HS-27A (cell line): ENCODE measurements around the gene LRMDA.

Source experiments
- DNase-seq: peaks from one replicate; pipeline ENCODE4 v3.0.0-alpha.2; 2012; ENCODE audit warnings: low read depth, missing footprints

LRMDA gene

DNA sequence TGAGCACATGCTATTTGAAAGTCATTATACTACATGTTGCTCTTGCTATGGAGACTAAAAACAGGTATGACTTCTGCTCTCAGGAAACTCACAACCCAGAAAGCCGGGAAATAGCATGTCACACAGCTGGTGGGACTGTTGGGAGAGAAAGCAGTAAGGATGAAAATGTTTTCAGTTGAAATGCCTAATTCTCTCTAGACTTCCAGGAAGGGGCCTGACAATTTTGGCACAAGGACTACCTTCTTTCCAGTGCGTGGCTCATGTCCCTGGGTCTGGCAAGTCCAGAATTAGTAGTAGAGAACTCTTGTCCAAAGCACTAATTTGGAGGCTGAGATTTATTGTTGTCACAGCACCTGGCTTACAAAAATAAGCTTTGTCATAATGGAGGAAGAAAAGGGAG lies 567.6 kb downstream of the LRMDA start:
- no peak for DNase-seq

DNA sequence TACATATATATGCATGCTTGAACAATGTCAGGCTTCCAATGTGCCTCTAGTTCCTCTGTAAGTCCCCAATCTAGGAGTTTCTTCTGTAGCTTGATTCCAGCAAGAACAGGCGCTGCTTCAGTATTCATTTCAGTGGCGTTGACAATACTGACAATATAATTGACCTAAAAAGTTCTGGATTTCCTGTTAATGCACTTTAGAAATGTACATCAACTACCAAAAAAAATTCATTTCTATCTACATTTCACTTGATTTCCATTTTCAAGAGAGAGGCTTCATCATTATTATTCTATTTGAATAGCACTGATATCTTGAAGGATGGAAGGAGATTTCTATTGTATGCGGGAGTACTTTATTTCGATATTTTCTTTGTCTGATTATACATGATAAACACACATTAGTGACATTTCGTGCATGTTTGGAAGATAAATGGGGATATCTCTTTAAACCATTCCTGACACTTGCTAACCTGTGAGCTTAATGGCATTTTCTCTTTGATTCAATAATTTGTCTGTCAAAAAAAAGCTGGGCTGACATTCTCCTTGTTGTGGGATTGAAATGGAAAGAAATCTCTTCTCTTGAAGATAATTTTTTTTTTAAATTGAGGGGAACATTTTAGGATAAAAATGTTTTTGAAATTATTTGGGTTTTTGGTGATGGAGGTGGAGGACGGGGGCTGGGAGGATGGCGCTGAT lies 568.2 kb downstream of the LRMDA start:
- no peak for DNase-seq

DNA sequence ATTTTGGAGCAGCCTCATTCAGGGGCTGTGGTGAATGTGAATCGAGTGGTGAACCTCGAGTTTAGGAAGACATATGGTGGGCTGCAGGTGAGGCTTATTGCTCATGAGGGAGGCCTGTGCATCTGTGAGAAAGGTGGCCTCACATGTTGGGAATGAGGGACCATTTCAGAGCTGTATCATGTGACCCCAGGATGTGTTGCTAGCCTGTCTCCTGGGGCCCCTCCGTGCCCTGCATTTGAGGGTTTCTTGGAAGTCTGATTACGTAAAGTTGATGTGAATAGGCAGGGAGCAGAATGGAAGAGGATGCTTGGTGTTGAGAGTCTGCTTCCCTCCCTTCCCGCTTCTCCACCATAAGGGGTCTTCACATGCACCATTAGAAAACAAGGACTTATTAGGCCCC lies 569.1 kb downstream of the LRMDA start:
- no peak for DNase-seq

DNA sequence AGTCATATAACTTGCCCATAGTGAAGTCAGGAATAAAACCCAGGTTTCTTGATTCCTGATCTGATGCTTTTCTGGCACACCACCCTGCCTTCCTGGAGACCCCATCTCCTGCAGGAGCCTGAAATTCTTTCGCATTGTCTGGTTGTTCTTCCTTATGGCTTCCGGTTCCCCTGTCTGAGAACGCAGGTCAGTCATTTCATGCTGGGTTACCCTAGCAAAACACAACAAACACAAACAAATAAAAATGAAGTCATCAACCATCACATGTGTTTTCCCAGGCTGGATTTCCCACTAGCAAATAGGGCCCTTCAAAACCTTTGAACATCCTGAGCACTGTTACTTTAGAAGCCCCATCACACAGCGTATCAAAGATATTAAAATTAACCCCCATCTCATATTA lies 569.6 kb downstream of the LRMDA start:
- DNase-seq: no peak

DNA sequence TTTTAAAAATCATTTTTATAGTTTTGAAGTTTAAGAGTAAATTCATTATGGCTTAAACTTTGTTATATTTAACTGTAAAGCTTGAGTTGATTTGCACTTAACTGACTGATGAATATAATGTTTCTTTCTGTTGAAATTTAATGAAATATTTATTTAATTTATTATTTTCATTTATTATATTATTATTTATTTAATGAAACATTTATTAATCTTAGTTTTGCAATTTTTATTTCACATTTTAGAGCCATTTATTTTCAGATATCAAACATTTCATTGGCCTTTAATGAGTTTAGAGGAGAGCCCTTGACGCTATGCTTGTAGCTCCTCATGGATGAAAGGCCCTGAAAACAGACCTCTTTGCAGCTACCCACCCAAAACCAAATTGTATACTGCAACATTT lies 570.0 kb downstream of the LRMDA start:
- DNase-seq: no peak

DNA sequence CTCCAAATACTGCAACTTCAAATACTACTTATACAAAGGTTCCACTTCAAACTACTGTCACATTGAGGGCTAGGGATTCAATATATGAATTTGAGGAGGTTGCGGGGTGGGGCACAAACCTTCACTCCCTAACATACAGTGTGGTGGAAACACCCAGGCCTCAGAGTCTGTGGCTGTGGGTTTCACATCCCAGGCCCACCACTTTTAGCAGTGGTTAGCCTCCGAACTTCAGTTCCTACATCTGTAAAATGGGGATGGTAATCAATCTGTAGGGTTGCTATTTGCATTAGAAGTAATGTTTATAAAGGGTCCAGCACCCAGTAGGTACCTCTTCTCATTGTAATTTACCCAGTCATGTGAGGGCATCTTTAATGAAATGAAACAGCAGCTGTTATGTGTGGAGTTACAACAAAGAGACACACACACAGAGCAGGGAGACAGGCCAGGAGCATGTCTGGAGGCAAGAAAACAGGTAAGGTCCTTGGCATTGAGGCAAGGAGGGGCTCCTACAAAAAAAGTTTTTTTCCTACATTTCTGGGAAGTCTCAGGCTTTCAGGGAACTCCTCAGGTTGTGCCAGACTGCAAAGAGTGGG lies 570.9 kb downstream of the LRMDA start:
- no peak for DNase-seq

DNA sequence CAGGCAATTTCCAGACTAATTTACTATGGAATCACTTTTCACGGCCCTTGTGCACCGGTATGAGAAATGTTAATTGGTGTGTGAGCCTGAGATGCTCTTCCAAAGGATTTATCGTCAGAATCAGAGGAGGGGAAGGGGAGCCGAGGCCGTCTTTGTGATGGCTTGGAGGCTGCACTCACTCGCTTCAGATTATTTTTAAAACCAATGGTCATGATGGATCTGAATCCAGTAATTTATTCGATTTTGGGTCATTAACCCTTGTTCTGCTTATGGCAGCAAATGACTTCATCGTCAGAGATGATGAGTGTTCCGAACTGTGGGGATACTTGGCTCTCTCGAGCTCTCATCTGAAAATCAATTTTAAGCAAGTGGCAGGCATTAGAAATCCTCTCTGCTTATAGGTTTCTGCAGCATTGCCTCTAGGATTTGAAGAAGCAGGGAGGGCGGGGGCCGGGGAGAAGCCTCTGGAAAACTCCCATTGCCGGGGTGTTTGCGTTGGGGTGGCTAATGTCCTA lies 576.3 kb downstream of the LRMDA start:
- no peak for DNase-seq

DNA sequence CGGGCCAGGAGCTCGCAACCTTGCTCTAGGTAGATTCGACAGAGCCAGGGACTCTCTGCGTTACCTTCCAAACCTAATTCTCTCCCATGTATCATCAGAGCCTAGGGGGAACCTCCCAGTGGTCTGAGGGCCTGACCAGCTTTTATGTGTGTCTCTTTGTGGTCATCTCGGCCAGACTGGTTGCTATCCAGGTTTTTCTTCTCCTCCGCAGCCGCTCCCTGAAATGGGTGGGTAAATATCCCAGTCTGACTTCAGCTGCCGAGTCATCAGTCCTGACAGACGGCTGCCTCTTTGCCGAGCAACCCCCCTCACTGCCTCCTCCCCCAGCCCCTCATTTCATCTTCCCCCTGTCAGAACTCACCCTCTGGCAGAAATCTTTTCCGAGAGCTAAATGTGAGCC lies 578.1 kb downstream of the LRMDA start:
- no peak for DNase-seq

DNA sequence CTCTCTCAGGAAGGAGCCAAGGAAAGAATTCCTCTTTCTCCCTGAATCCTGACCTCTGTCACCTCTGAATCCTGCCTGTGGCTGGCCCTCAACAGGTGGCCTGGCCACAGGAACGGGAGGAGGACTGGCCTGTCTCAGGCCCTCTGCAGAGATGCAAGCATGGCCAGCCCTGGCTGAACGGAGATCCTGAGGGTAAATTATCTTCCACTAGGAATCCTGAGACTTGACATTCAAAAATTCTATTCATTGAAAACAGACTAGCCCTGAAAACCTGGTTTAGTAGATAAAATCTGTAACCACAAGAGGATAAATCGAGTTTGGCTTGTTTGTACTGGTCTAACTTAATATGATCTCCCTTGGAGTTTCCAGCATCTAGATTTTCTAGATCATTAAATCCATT lies 579.3 kb downstream of the LRMDA start:
- no peak for DNase-seq

DNA sequence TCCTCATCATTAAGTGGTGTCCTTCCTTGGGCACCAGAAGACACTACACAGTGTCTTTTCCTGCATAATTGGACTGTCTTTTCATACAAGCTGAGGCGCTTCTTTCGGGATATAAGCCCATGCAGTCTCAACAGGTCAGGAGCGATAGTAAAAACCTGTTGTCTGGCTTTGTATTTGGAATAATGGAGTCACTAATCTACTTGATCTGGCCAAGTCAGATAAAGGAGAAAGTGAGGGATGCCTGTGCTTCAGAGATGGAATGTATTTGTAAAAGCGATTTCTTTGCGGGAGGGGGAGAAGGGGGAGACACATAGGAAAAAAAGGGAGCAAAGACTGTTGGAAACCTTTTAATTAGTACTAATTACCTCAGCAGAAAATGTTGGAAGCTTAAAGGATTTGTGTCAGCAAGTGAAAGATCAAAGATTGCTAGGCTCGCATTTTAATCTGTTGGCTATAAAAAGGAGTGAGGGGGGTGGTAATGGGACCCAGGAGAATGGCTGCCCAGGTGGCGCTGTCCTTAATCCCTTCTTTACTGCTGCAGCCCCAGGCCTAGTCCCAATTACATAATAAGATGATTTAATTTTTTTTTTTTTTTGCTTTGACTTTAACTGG lies 581.4 kb downstream of the LRMDA start:
- DNase-seq: no peak

DNA sequence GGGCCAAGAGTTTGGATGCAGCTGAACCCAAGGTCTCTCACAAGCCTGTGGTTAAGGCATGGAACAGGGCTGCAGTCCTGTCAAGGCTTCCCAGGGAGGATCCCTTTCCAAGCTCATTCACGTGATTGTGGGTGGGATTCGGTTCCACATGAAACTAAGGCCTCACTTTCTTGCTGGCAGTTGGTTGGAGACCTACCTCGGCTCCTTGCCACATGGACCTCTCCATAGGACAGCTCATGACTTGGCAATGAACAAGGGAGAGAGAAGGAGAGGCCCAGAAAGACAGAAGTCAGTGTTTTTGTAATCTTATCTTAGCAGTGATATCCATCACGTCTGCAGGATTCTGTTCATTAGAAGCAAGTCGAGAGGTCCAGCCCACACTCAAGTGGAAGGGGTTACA lies 583.8 kb downstream of the LRMDA start:
- DNase-seq: no peak

DNA sequence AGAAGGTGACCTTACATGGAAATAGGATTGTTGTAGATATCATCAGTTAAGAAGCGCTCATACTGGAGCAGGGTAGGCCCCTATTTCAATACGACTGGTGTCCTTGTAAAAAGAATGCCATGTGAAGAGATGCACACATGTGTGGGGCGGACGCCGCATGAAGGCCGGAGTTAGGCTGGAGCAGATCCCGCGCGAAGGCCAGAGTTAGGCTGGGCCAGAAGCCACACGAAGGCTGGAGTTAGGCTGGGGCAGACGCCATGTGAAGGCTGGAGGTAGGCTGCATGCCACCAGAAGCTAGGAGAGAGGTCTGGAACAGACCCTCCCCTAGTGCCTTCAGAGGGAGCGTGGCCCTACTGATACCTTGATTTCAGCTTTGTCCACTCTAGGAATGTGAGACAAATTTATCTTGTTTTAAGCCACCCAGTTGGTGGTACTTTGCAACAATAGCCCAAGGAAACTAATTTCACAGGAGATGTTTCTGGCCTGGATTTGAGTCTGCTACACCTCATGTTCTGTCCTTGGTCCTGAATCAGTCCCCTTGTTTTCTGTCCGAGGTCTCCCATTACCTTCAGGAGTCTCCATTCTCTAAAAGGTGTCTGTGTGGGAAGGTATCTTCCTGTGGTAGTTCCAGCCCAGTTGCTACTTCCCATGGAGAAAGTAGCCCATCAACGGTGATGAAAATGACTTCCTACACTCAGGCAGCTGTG lies 585.8 kb downstream of the LRMDA start:
- no peak for DNase-seq

DNA sequence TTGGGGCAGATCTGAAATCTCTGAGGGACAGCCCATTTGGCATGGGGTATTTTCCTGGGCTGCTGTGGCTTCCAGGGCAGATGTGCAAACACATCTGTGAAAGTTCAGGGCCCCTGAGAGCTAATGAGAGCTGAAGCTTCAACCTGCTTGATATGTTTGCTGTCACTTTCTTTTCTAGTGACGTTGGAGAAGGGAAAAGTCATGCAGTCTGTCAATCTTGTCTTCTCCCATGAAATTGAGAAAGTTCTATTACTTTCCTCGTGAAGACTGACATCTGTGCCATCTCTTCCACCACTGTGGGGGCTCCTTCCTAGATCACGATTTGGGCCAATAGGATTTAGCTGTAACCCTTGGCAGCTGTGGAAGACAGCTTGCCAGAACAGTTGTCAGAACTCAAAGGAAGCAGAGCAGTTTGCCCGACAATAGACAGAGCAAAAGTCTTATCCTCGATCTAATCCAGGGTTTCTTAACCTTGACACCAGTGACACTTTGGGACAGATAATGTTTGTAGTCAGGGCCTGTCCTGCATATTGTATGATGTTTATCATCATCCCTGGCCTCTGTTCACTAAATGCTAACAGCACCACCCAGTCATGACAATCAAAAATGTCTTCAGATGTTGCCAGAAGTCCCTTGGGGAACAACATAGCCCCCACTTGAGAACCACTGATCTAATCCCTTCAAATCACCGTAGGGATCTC lies 586.5 kb downstream of the LRMDA start:
- no peak for DNase-seq

DNA sequence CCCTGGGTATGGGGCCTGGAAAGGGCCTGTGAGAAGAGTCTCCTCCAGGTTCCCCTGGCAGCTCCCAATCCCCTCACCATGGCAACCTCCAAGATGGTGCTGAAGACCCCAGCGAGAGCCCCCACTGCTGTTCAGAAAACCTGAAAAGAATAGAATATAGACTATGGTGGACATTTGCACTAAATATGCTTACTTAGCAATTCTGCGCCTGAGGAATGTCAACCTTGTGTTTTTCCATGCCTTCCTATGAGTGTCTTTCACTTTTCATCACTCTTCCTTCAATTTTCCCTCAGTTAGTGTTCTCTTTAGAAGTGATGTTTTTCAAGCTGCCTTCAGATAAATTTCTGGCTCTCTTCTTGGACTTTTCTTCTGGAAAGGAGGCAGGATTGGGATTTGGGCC lies 589.2 kb downstream of the LRMDA start:
- no peak for DNase-seq

DNA sequence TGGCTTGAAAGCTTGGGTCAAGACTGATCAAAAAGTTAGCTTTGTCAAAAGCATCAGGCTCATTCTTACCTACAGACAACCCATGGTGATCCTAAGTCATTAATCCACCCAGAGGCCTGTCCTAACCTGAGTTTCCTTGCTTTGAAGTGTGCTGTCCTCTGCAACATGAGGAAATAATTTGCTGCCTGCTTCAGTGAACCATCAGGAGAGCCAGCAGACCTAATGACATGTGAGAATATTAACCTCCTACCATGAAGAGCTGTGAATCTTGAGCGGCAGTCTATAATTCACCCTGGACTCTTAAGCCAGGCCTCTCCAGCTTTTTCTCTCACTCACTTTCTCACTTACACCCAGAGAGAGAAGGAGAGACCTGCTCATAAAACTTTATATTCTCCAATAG lies 590.0 kb downstream of the LRMDA start:
- no peak for DNase-seq

DNA sequence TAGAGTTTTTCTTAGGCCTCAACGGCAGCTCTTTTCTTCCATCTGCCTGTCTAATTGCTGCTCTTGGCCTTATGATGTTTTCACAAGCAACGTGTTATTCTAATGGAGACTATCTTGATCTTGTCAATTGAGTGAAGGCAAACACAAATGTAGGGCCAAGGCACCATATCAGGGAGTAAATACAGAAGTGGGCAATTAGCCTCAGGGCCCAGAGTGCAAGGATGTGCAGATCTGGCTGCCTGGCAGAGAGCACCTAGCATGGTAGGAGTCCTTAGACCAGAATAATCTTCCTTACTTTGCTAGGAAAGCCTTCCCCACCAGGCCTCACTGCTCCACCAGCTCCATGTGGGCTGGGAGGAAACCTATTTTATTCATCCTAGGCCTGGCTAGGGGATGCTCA lies 590.9 kb downstream of the LRMDA start:
- DNase-seq: no peak

DNA sequence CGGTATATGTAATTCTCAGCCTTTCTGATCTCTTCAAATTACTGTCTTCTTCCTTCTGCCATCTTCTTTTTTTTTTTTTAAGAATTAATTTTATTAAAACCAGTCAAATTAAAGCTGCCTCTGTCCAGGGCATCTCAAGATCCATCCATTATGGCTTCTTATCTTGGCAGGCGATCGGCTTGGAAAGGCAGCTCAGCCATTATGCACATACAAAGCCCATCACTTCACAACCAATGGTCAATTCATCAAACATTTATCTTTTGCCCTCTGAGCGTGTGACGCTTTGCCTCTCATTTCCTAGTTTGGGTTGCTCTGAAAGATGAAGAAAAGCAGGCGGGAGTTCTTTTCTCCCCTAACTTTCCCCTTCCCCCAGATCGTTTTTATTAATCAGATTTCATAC lies 591.6 kb downstream of the LRMDA start:
- DNase-seq: no peak

DNA sequence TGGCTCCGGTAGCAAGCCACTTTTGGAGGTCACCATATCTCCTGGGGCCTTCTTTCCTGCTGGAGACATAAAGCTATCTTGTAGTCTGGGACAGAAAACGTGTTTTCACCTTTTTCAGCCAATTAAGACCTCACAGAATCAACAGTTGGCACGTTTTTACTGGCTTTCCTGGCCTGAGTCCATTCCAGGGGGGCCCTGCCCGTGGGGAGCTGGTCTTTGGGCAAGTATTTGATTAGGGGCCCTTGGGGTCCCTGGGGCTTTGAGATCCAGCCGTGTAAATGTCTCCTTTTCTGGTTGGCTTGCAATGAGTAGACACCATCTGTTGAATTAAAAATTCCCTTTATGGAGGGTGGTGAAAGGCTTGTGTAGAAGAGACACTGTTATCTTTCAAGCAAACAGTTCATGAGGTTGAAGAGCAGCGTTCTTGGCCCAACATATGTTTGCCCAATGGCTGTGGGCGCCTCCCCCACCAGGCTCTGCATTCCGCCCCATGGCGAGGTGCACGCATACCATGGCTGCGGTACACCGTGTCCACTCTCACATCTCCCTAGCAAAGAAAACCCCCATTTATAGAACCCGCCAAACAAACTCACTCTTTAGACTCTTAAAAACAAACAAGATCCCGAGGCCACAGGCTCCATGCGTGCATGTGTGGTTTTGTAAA lies 593.2 kb downstream of the LRMDA start:
- no peak for DNase-seq

DNA sequence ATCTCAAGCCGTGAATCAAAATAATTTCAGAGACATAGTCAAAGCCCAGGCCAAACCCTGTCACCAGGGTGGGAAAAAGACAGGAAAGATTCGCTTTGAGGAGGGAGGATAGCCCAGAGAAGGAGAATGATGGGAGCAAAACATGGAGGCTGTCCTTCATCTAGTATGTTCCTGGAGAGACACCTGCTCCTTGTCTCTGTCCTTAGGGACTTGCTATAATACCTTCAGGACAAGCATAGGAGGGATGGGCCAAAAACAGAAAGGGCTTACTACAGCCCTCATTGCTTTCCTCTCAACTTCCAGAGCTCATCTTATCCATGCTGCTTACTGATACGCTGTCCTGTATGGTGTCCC lies 593.7 kb downstream of the LRMDA start:
- no peak for DNase-seq

DNA sequence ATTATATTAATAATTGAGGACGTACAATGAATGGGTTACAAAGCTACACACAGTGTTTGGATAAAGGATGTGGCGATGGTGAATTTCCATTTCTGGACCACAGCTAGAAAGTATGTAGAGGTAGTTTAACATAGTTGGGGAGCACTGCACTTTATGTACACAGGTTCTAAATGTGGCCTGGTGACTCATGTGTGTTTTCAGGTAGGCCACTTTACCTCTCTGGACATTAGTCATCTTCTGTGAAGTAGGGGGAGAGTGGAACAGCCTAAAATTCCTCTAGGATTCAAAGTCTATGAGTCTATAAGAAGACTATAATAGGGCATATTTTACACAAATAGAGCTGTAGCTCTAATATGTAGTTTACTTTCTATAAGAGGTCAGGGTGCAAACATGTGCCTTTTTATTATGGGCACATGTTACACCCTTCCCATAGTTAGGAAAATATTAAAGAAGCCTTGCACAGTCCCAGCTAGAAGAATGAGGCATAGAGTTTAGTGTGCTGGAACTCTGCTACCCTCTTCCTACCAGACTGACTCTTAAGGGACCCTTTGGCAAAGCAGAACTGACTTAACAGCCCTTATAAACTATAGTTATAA lies 594.9 kb downstream of the LRMDA start:
- no peak for DNase-seq

DNA sequence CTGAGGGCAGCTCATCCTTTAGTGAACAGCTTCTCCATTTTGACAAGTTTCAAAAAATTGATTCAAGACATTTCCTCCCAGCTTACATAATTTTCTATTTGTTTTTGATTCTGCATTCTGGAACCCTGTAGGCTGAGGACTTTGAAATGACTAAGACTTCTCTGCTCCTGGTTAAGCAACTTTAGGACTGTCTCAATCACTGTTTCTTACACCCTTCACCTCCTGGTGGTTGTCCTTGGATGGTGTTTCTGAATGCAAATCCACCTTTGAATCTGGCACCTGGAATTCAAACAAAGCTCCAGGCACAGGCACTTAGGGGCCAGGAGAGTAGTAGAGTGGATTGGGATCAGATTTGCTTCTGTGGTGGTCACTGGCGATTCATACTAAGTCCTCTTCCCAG lies 595.5 kb downstream of the LRMDA start:
- DNase-seq: no peak

DNA sequence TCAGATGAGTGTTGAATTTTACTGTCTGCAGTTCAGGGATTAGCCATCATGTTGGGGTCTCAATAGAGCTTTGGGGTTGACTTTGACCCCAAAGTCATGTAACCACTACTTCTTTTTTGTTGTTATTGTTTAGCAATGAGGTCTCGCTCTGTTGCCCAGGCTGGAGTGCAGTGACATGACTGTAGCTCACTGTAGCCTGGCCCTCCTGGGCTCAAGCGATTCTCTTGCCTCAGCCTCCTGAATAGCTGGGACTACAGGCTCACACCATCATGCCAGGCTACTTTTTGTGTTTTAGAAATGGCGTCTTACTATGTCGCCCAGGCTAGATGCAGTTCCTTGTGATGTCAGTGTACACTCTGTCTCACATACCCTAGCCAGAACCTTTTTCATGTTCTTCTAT lies 598.4 kb downstream of the LRMDA start:
- no peak for DNase-seq
